Heart right ventricle (tissue), 16 donors: ENCODE data around the gene EEF1G. TPM values are rescaled to one million over a fixed set of nuclear protein-coding genes. Genes with fewer than 3 reads are reported as not detected.

Source experiments
- ATAC-seq, 8 donors: fragments of 200-7000 bp; cut with Tn5 transposase; one replicate each; pipeline ENCODE4 v1.9.1; 2020; ENCODE audit warnings: mild to moderate bottlenecking in 8 of 8, moderate library complexity in 8 of 8, moderate number of reproducible peaks in 1 of 8
- DNase-seq, 2 donors: peaks; one replicate each; pipeline ENCODE4 v3.0.0-alpha.2; 2020
- H3K27ac ChIP-seq, 10 donors: fragments of 200-600 bp; sonication (generic) in 2 of 10; one replicate each; pipeline versions ENCODE4 v1.5.0 to v1.8.0; 2020 to 2022; ENCODE audit warnings: mild to moderate bottlenecking in 3 of 10
- H3K27me3 ChIP-seq, 7 donors: fragments of 200-600 bp; one replicate each; pipeline ENCODE4 v1.8.0; 2021 to 2022; ENCODE audit warnings: mild to moderate bottlenecking in 2 of 7
- H3K36me3 ChIP-seq, 9 donors: fragments of 200-600 bp; sonication (generic) in 1 of 9; one replicate each; pipeline versions ENCODE4 v1.5.0 to v1.8.0; 2020 to 2022; ENCODE audit warnings: mild to moderate bottlenecking in 2 of 9
- H3K4me1 ChIP-seq, 9 donors: fragments of 200-600 bp; sonication (generic) in 1 of 9; one replicate each; pipeline versions ENCODE4 v1.5.0 to v1.8.0; 2020 to 2022; ENCODE audit warnings: mild to moderate bottlenecking in 4 of 9
- H3K4me3 ChIP-seq, 10 donors: fragments of 200-600 bp; sonication (generic) in 2 of 10; one replicate each; pipeline versions ENCODE4 v1.5.0 to v1.8.0; 2020 to 2022; ENCODE audit warnings: mild to moderate bottlenecking in 7 of 10, moderate library complexity in 2 of 10
- H3K9me3 ChIP-seq, 11 donors: fragments of 200-600 bp in 10 of 11; sonication (generic) in 2 of 11; one replicate each; pipeline versions ENCODE4 v1.5.0 to v1.8.0; 2013 to 2022; ENCODE audit warnings: mild to moderate bottlenecking in 2 of 11, control low read depth in 1 of 11, moderate library complexity in 1 of 11
- CTCF ChIP-seq, 9 donors: fragments of 200-600 bp; sonication (generic) in 2 of 9; IDR thresholded peaks; one replicate each; pipeline versions ENCODE4 v1.5.0 to v1.8.0; 2021 to 2022; ENCODE audit warnings: antibody characterized with exemption in 9 of 9, mild to moderate bottlenecking in 5 of 9, moderate library complexity in 1 of 9
- WGBS, 2 donors: extraction: QIAGEN DNeasy Blood & Tissue Kit; methylation state at CpG; one replicate each; pipeline ENCODE4 v1.1.7; 2013; ENCODE audit warnings: inconsistent platforms in 1 of 2; 5-methylcytosine and 5-hydroxymethylcytosine counted together
- intact Hi-C, 10 donors: fragments of 100-400 bp; cut with DNase I; formaldehyde crosslinking; loops; one replicate each; pipeline versions ENCODE4 v1.11.1 to v1.14.2; 2022
- polyA plus RNA-seq, 2 donors: library from polyadenylated mRNA; stranded (reverse); fragments of 200-250 nt; gene quantifications; one replicate each; pipeline ENCODE4 v1.2.3, GENCODE V29; 2013
- total RNA-seq, 10 donors: library from RNA; stranded (reverse); fragmentation: NEBNext Ultra II Directional in 3 of 10; extraction: Animal tissue kit (Norgen Biotek cat#: 25700) in 3 of 10; gene quantifications; one replicate each; pipeline versions ENCODE4 v1.2.1 to v1.2.4, GENCODE V29; 2021 to 2023
- donor health status: Arrhythmogenic right ventricular cardiomyopathy.
- donor health status: ischemic (EF 13 %, LVEDD 7.1; RV severe dilation, severe dysfunction).
- donor health status: healthy with polysubstance abuse.
- donor health status: DM: no; HTN: yes; CAD: no.
- donor health status: DM: no; HTN: no; CAD: no.
- donor health status: ischemic (EF 25% LVEDD 6.9; RV normal size, moderate dysfunction).
- donor health status: ischemic (EF 25% LVEDD 5.7; RV mildly dilated, moderate dysfunction).
- donor health status: healthy.
- donor health status: DM: yes; HTN: yes; CAD: no.
- donor health status: Ischemic cardiomyopathy.
- donor health status: ischemic (EF 35%, LVEDD 5.7; RV mildly dilated, moderate dysfunction).
- donor health status: nonischemic (EF 11% LVEDD 7.7; RV severe dilation, severe dysfunction).
- donor health status: DM: yes; HTN: yes; CAD: no.
- donor health status: PGD.
- donor health status: ischemic (EF 29% LVEDD 5.4; RV normal size, mild dysfunction).
- donor health status: nonischemic (EF 23%, LVEDD 6.1; RV moderate dilation, normal function).

EEF1G gene
- total and polyA plus RNA-seq, 12 donors = 555 to 1,173 (median 1,002) TPM

- H3K9me3 ChIP-seq = no peaks in the 10 kb centered on the region
- peaks cover 9 to 42% (median 27%) of the 10 kb centered on the region in 9 donors for H3K4me1 ChIP-seq
- peaks cover 0 to 62% (median 10%) of the 10 kb centered on the region in 9 donors for H3K36me3 ChIP-seq
- H3K27ac ChIP-seq = peak within 1 kb of the TSS; percentile 91 to 98 (median 96)
- ATAC-seq = peak; percentile 87 to 94 (median 90)
- WGBS, 2 donors = 2 to 3% methylated on average over 63 to 87 of the region's 91 CpGs
- intact Hi-C loops = loop anchor here in 2 of 10 donors (1.0 to 5.0 kb wide), 2 partner anchors 11 to 40 kb away; partner anchors contain the start of genes INTS5 (in 1 of the 2) and MTA2 (in 1 of the 2)
- H3K27me3 ChIP-seq = no peaks in the 10 kb centered on the region
- peak; percentile 92 to 93 for DNase-seq
- peak; percentile 81 to 98 (median 92) for TF ChIP-seq CTCF (IDR thresholded peaks at IDR 0.05)
- peak within 1 kb of the TSS; percentile 65 to 93 (median 76) for H3K4me3 ChIP-seq
Measured at GRCh38 chr11:62612366-62613290, 38.9 kb upstream of the EEF1G start, which contains the start of the genes EML3 and ROM1. Gene EML3 (minus strand): TSS chr11:62612775. CDS start chr11:62612457, 318 bp downstream. Gene ROM1 (plus strand): TSS chr11:62613257. CDS start chr11:62613282, 25 bp downstream.

- Histone ChIP-seq H3K4me3 (peak overlapping the region; percentile 65 to 93 (median 76)), H3K4me1 (peaks cover 9 to 43% (median 27%) of the 10 kb centered on the region in 9 donors), H3K9me3 (no peaks in the 10 kb centered on the region), H3K36me3 (peaks cover 0 to 62% (median 3%) of the 10 kb centered on the region in 9 donors), H3K27me3 (no peaks in the 10 kb centered on the region), H3K27ac (peak overlapping the region; percentile 91 to 98 (median 96))
- TF ChIP-seq CTCF (IDR thresholded peaks at IDR 0.05) = no peak
- DNase-seq (peak; percentile 49 to 59), ATAC-seq (peak in 7 of 8 donors; percentile 2 to 34 (median 9))
- intact Hi-C loops = loop anchor here in 2 of 10 donors (1.0 to 5.0 kb wide), 2 partner anchors 11 to 40 kb away; partner anchors contain the start of genes INTS5 (in 1 of the 2) and MTA2 (in 1 of the 2)
- WGBS, 2 donors = 2% methylated on average over 34 of the region's 34 CpGs
Measured at GRCh38 chr11:62611705-62612365, 38.1 kb upstream of the EEF1G start.

GRCh38 chr11:62610814-62611704 lies 37.4 kb upstream of the EEF1G start:
- Histone ChIP-seq H3K9me3 (no peaks in the 10 kb centered on the region), H3K36me3 (peaks cover 0 to 62% (median 4%) of the 10 kb centered on the region in 9 donors), H3K27me3 (no peaks in the 10 kb centered on the region), H3K4me3 (peak overlapping the region; percentile 65 to 93 (median 76)), H3K4me1 (peaks cover 9 to 43% (median 27%) of the 10 kb centered on the region in 9 donors), H3K27ac (peak overlapping the region; percentile 91 to 98 (median 96))
- ATAC-seq (no peak), DNase-seq (no peak)
- intact Hi-C loops = loop anchor here in 1 of 10 donors (5.0 kb wide), 1 partner anchor 41 kb away; the partner anchor contains the start of gene INTS5
- TF ChIP-seq CTCF (IDR thresholded peaks at IDR 0.05) = no peak
- WGBS, 2 donors = 70 to 77% methylated on average over 28 of the region's 28 CpGs
